GM12873 (cell line): ENCODE data around the gene KCNH2.

Experiments
- CTCF ChIP-seq: IDR thresholded peaks from 2 replicates; pipeline ENCODE4 v1.5.1; 2012; ENCODE audit warnings: low read depth, mild to moderate bottlenecking, moderate library complexity, low read length, control low read depth; ENCODE audit not compliant: insufficient read depth; ENCODE audit errors: missing control alignments

KCNH2 gene

GRCh38 chr7:150948791-150949251 is 29.3 kb downstream of the KCNH2 start:
- no peak for TF ChIP-seq CTCF

DNA sequence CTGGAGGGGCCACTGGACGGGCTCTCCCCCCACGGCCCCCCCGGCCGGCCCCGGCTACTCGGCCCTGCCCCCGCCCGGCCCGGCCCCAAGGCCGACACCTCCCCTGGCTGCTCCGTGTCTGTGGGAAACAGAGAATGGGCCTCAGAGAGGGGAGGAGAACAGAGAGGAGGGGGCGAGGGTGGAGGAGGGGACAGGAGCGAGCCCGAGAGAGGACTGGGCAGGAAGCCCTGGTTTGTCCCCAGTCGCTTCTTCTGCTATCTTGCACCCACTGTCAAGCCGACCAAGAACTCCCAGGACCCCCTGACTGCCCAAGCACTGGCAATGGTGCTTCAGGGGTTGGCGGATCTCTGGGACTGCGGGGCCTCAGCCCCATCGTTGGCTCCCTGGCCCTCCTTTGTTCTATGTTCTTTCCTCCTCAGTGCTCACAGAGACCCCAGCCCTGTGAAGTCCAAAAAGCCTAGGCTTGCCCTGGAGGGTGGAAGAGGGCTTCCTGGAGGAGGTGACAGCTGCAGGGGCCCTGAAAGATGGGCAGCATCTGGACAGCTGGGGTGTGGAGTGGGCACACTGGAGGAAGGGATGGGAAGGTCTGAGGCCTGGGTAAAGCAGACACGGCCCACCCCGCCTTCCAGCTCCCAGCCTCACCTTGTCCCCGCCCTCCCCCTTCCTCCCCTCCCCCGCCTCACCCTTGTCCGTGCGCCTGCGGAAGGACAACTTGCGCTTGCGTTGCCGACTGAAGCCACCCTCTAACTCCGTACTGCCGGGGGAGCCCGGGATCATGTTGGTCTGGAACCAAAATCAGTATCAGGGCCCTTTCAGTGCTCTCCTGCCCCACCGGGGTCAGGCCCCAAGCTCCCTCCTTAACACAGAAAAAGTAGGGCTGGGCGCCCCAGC is 30.1 kb downstream of the KCNH2 start:
- TF ChIP-seq CTCF, result no peak

- TF ChIP-seq CTCF, result no peak
These were observed 30.8 kb downstream of the KCNH2 start for GRCh38 chr7:150947241-150947745.

DNA sequence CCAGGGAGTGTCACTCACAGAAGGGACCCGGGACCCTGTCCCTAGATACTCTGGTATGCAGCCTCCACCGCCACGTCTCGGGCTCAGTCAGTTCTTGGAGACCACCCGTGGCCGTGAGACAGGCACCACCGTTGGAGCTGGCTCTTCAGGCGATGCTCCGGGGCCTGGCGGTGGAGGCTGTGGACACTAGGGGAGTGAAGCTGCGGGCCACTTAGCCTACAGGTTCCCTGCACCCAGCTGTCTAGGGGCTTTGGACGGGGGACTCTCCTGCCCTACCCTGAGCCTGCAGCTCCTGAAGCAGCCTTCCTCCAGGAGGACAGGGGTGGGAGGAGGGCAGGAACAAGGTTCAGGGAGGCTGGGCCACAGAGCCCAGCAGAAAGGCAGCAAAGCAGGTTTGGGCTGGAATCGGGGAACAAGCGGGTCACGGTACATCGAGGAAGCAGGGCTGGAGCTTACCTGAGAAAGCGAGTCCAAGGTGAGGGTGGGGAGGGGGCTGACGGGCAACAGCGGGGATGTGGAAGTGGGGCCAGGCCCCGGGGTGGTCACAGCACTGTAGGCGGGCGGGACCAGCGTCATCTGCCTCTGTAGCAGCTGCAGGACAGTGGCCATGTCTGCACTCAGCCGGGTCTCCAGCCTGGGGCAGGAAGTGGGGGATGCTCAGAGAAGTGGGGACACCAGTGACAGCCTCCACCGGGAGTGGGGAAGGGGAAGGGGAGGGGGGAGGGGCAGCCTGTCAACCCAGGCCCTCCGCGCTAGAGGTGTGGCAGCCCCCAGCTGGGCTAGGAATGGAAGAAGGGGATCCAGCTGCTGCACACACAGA is 31.5 kb downstream of the KCNH2 start:
- no peak for TF ChIP-seq CTCF

GRCh38 chr7:150945853-150946420 is 32.2 kb downstream of the KCNH2 start:
- TF ChIP-seq CTCF, result no peak

DNA sequence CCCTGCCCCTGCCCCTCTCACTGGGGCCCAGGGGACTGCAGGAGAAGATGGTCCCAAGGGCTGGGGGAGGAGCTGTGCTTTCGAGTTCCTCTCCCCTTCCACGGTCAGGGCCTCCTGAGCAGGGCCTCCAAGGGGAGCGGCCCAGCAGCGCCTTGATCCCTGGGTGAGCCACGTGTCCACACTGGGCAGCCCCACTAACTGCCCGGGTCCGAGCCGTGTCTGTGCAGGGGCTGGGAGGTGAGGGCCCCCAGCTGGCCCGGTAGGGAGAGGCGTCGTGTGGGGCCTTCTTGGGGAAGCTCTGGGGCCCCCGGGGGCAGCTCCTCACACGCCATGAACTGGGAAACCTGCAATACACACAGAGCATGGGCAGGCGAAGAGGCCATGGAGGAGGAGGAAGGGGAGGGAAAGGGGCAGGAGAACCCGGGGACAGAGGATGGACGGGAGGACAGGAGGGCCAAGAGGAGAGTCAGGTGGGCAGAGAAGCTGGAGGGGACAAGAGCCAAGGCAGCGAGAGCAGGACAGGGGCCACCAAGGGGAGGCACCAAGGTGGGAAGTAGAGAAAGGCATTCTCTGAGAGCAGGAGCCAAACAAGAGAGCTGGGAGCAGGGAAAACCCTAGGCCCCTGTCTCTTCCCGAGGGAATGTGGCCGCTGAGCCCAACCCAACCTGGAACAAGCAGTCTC is 32.8 kb downstream of the KCNH2 start:
- TF ChIP-seq CTCF, result no peak
